Measurements from ENCODE around the gene C16orf87.

Gene C16orf87

DNA sequence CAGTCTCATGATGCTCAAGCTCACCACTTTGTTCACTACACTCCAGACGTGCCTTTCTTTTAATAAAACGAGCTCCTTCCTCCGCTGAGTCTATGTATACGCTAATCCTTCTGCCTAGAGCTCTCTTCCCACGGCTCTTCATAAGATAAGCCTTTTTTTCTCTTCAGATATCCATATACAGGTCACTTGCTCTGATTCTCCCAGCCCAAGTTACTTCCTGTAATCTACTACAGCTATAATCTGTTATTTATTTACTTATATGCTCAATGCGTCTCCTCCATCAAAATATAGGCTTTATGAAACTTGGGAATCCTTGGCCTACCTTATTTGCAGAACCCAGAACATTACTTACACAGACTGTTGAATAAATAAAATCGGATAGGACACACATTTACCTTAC, 17.4 kb downstream of the C16orf87 start:
- H2AFZ ChIP-seq (ENCODE audit: low read depth, low read length) = no peak overlapping the region
- WGBS = 95% methylated on average over 6 of the region's 7 CpGs
- no peak overlapping the region for H3K14ac ChIP-seq (ENCODE audit: low read length in 2 of 2)

DNA sequence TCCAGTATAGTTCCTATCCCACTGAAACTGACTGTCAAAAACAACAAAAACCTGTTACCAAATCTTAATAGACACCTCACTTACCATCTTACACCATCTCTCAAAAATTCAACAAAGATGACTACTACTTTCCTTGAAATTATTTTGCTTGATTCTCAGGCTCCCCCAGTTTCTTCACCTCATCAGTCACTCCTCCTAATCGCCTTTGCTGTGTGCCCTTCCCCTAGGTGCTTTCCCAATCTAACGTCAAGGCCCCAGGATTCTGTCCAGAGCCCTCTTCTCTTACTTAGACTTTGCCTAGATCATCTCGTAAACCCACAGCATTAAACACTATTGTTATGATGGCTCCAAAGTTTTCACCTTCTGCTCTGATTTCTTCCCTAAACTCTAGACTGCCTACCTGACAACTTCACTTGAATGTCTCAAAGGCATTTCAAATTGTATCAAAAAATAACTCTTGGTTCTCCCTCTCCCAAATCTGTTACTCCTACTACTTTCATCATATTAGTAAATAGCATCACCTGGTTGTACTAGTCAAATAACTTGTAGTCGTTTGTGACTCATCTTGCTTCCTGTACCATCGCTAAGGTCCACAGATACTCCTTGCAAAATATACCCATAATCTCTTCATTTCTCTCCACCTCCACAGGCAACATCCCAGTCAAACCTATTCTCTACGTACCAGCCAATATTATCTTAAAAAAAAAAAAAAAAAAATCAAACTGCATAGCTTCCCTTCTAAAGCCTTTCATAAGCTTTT, 18.0 kb downstream of the C16orf87 start:
- Histone ChIP-seq H2BK5ac (ENCODE audit: low read depth, low read length, poor library complexity, severe bottlenecking) (no peak overlapping the region), H3K4me1 (ENCODE audit: control insufficient read depth, insufficient read depth, low read depth, low read length) (peaks cover 2% of the 10 kb centered on the region), H4K8ac (ENCODE audit: low read length) (no peak overlapping the region), H3K18ac (ENCODE audit: low read depth in 1 of 2, low read length in 2 of 2) (no peak overlapping the region), H3K79me1 (replicated peaks; ENCODE audit: low read length, poor library complexity, severe bottlenecking) (peaks cover 19% of the 10 kb centered on the region), H3K9ac (ENCODE audit: low read length) (no peak overlapping the region), H3K9me3 (ENCODE audit: control insufficient read depth, low read length) (peaks cover 4% of the 10 kb centered on the region), H3K36me3 (ENCODE audit: control insufficient read depth in 1 of 2, insufficient read depth in 2 of 2, low read depth in 1 of 2, low read length in 2 of 2) (no peaks in the 10 kb centered on the region), H2AFZ (ENCODE audit: low read depth, low read length) (no peak overlapping the region), H3K4me2 (ENCODE audit: low read length, poor library complexity, severe bottlenecking) (no peak overlapping the region), H3K23ac (ENCODE audit: low read length in 2 of 2) (no peak overlapping the region), H3K27me3 (ENCODE audit: control insufficient read depth in 1 of 2, insufficient read depth in 1 of 2, low read length in 2 of 2) (no peaks in the 10 kb centered on the region), H2AK5ac (ENCODE audit: low read length, severe bottlenecking) (no peak overlapping the region), H2BK15ac (ENCODE audit: low read depth, poor library complexity, severe bottlenecking) (no peak overlapping the region), H3K4ac (ENCODE audit: low read depth in 1 of 2, low read length in 2 of 2) (no peak overlapping the region), H3K27ac (ENCODE audit: low read length, poor library complexity, severe bottlenecking) (no peak overlapping the region), H2BK12ac (ENCODE audit: low read length in 2 of 2) (no peak overlapping the region), H2BK120ac (ENCODE audit: low read depth, low read length) (no peak overlapping the region), H3K14ac (ENCODE audit: low read length in 2 of 2) (no peak overlapping the region), H3K4me3 (ENCODE audit: insufficient read depth in 1 of 2, low read depth in 1 of 2, low read length in 2 of 2) (no peak overlapping the region), H4K91ac (ENCODE audit: low read length) (no peak overlapping the region)
- DNase-seq = no peak
- 84% methylated on average over 6 of the region's 6 CpGs for WGBS

More for the DNA sequence above, 17.4 kb downstream of the C16orf87 start:
- H2BK12ac ChIP-seq (ENCODE audit: low read length in 2 of 2) = no peak overlapping the region
- no peak overlapping the region for H4K91ac ChIP-seq (ENCODE audit: low read length)
- no peak for DNase-seq
- no peak overlapping the region for H3K18ac ChIP-seq (ENCODE audit: low read depth in 1 of 2, low read length in 2 of 2)
- H2BK15ac ChIP-seq (ENCODE audit: low read depth, poor library complexity, severe bottlenecking) = no peak overlapping the region
- no peaks in the 10 kb centered on the region for H3K27me3 ChIP-seq (ENCODE audit: control insufficient read depth in 1 of 2, insufficient read depth in 1 of 2, low read length in 2 of 2)
- H4K8ac ChIP-seq (ENCODE audit: low read length) = no peak overlapping the region
- peaks cover 2% of the 10 kb centered on the region for H3K4me1 ChIP-seq (ENCODE audit: control insufficient read depth, insufficient read depth, low read depth, low read length)
- peaks cover 4% of the 10 kb centered on the region for H3K9me3 ChIP-seq (ENCODE audit: control insufficient read depth, low read length)
- H3K9ac ChIP-seq (ENCODE audit: low read length) = no peak overlapping the region
- no peak overlapping the region for H2AK5ac ChIP-seq (ENCODE audit: low read length, severe bottlenecking)
- H3K27ac ChIP-seq (ENCODE audit: low read length, poor library complexity, severe bottlenecking) = no peak overlapping the region
- H3K4me3 ChIP-seq (ENCODE audit: insufficient read depth in 1 of 2, low read depth in 1 of 2, low read length in 2 of 2) = no peak overlapping the region
- peaks cover 19% of the 10 kb centered on the region for H3K79me1 ChIP-seq (replicated peaks; ENCODE audit: low read length, poor library complexity, severe bottlenecking)
- H3K23ac ChIP-seq (ENCODE audit: low read length in 2 of 2) = no peak overlapping the region
- H3K36me3 ChIP-seq (ENCODE audit: control insufficient read depth in 1 of 2, insufficient read depth in 2 of 2, low read depth in 1 of 2, low read length in 2 of 2) = no peaks in the 10 kb centered on the region
- no peak overlapping the region for H3K4me2 ChIP-seq (ENCODE audit: low read length, poor library complexity, severe bottlenecking)
- H3K4ac ChIP-seq (ENCODE audit: low read depth in 1 of 2, low read length in 2 of 2) = no peak overlapping the region
- no peak overlapping the region for H2BK120ac ChIP-seq (ENCODE audit: low read depth, low read length)
- no peak overlapping the region for H2BK5ac ChIP-seq (ENCODE audit: low read depth, low read length, poor library complexity, severe bottlenecking)

DNA sequence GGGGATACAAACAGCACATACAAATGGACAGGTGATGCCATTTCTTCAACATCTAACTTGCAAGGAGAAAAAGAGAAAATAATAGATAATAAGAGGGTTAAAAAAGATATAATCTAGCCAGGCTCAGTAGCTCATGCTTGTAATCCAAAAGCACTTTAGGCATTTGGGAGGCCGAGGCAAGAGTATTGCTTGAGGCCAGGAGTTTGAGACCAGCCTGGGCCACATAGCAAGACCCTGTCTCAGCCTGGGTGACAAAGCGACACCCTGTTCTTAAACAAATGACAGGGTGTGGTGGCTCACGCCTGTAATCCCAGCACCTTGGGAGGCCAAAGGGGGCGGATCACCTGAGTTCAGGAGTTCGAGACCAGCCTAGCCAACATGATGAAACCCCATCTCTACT, 19.3 kb downstream of the C16orf87 start:
- 95% methylated on average over 5 of the region's 5 CpGs for WGBS
- Histone ChIP-seq H3K23ac (ENCODE audit: low read length in 2 of 2) (no peak overlapping the region), H4K8ac (ENCODE audit: low read length) (no peak overlapping the region), H3K18ac (ENCODE audit: low read depth in 1 of 2, low read length in 2 of 2) (no peak overlapping the region), H3K27me3 (ENCODE audit: control insufficient read depth in 1 of 2, insufficient read depth in 1 of 2, low read length in 2 of 2) (no peaks in the 10 kb centered on the region), H4K91ac (ENCODE audit: low read length) (no peak overlapping the region), H3K27ac (ENCODE audit: low read length, poor library complexity, severe bottlenecking) (no peak overlapping the region), H3K14ac (ENCODE audit: low read length in 2 of 2) (no peak overlapping the region), H2BK15ac (ENCODE audit: low read depth, poor library complexity, severe bottlenecking) (no peak overlapping the region), H3K9me3 (ENCODE audit: control insufficient read depth, low read length) (peaks cover 4% of the 10 kb centered on the region), H3K4ac (ENCODE audit: low read depth in 1 of 2, low read length in 2 of 2) (no peak overlapping the region), H3K4me3 (ENCODE audit: insufficient read depth in 1 of 2, low read depth in 1 of 2, low read length in 2 of 2) (no peak overlapping the region), H2BK5ac (ENCODE audit: low read depth, low read length, poor library complexity, severe bottlenecking) (no peak overlapping the region), H3K79me1 (replicated peaks; ENCODE audit: low read length, poor library complexity, severe bottlenecking) (peaks cover 21% of the 10 kb centered on the region), H3K36me3 (ENCODE audit: control insufficient read depth in 1 of 2, insufficient read depth in 2 of 2, low read depth in 1 of 2, low read length in 2 of 2) (no peaks in the 10 kb centered on the region), H3K4me2 (ENCODE audit: low read length, poor library complexity, severe bottlenecking) (no peak overlapping the region), H2BK12ac (ENCODE audit: low read length in 2 of 2) (no peak overlapping the region), H3K9ac (ENCODE audit: low read length) (no peak overlapping the region), H3K4me1 (ENCODE audit: control insufficient read depth, insufficient read depth, low read depth, low read length) (peaks cover 2% of the 10 kb centered on the region), H2AFZ (ENCODE audit: low read depth, low read length) (no peak overlapping the region), H2AK5ac (ENCODE audit: low read length, severe bottlenecking) (no peak overlapping the region), H2BK120ac (ENCODE audit: low read depth, low read length) (no peak overlapping the region)
- DNase-seq = no peak

DNA sequence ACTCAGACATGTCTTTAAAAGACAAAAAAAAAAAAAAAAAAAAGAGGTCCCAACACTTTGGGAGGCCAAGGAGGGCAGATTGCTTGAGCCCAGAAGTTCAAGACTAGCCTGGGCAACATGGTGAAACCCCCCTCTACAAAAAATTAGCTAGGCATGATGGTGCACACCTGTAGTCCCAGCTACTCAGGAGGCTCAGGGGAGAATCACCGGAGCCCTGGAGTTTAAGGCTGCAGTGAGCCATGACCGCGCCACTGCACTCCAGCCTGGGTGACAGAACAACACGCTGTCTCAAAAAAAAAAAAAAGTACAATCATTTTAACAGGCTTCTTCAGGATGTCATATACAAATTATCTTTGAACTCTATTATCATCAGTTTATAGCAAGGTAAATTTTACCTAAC, 22.0 kb downstream of the C16orf87 start:
- no peaks in the 10 kb centered on the region for H3K9me3 ChIP-seq (ENCODE audit: control insufficient read depth, low read length)
- no peaks in the 10 kb centered on the region for H3K36me3 ChIP-seq (ENCODE audit: control insufficient read depth in 1 of 2, insufficient read depth in 2 of 2, low read depth in 1 of 2, low read length in 2 of 2)
- no peak overlapping the region for H2AK5ac ChIP-seq (ENCODE audit: low read length, severe bottlenecking)
- no peak overlapping the region for H4K91ac ChIP-seq (ENCODE audit: low read length)
- no peaks in the 10 kb centered on the region for H3K27me3 ChIP-seq (ENCODE audit: control insufficient read depth in 1 of 2, insufficient read depth in 1 of 2, low read length in 2 of 2)
- H2AFZ ChIP-seq (ENCODE audit: low read depth, low read length) = no peak overlapping the region
- no peak overlapping the region for H4K8ac ChIP-seq (ENCODE audit: low read length)
- no peak overlapping the region for H3K4me2 ChIP-seq (ENCODE audit: low read length, poor library complexity, severe bottlenecking)
- no peak overlapping the region for H3K14ac ChIP-seq (ENCODE audit: low read length in 2 of 2)
- peaks cover 15% of the 10 kb centered on the region for H3K79me1 ChIP-seq (replicated peaks; ENCODE audit: low read length, poor library complexity, severe bottlenecking)
- H2BK5ac ChIP-seq (ENCODE audit: low read depth, low read length, poor library complexity, severe bottlenecking) = no peak overlapping the region
- H3K18ac ChIP-seq (ENCODE audit: low read depth in 1 of 2, low read length in 2 of 2) = no peak overlapping the region
- H3K27ac ChIP-seq (ENCODE audit: low read length, poor library complexity, severe bottlenecking) = no peak overlapping the region
- H2BK15ac ChIP-seq (ENCODE audit: low read depth, poor library complexity, severe bottlenecking) = no peak overlapping the region
- H3K4me3 ChIP-seq (ENCODE audit: insufficient read depth in 1 of 2, low read depth in 1 of 2, low read length in 2 of 2) = no peak overlapping the region
- H2BK12ac ChIP-seq (ENCODE audit: low read length in 2 of 2) = no peak overlapping the region
- no peak overlapping the region for H3K4ac ChIP-seq (ENCODE audit: low read depth in 1 of 2, low read length in 2 of 2)
- H3K9ac ChIP-seq (ENCODE audit: low read length) = no peak overlapping the region
- no peak overlapping the region for H3K23ac ChIP-seq (ENCODE audit: low read length in 2 of 2)
- no peak for DNase-seq
- WGBS = 95% methylated on average over 3 of the region's 4 CpGs
- peaks cover 2% of the 10 kb centered on the region for H3K4me1 ChIP-seq (ENCODE audit: control insufficient read depth, insufficient read depth, low read depth, low read length)
- H2BK120ac ChIP-seq (ENCODE audit: low read depth, low read length) = no peak overlapping the region
